NT2/D1 (cell line): ENCODE data around the gene PEAK3.

ENCODE experiments used
- DNase-seq: peaks from one replicate; pipeline ENCODE4 v3.0.0-alpha.2; 2011; ENCODE audit warnings: low read depth, low spot score
- H3K27me3 ChIP-seq: 2 replicates; pipeline ENCODE4 v1.6.0; 2011; ENCODE audit warnings: mild to moderate bottlenecking; ENCODE audit not compliant: insufficient read length, insufficient read depth
- H3K36me3 ChIP-seq: 2 replicates; pipeline ENCODE4 v1.6.1; 2011; ENCODE audit warnings: mild to moderate bottlenecking, low read length, mixed read lengths; ENCODE audit not compliant: insufficient read depth, insufficient read length
- H3K4me1 ChIP-seq: 2 replicates; pipeline ENCODE4 v1.5.1; 2011; ENCODE audit not compliant: insufficient read depth, insufficient read length
- H3K4me3 ChIP-seq: 2 replicates; pipeline ENCODE4 v1.5.1; 2011; ENCODE audit warnings: low read depth; ENCODE audit not compliant: insufficient read length
- H3K9ac ChIP-seq: 2 replicates; pipeline ENCODE4 v1.6.0; 2011; ENCODE audit warnings: low read depth; ENCODE audit not compliant: insufficient read length
- H3K9me3 ChIP-seq: 2 replicates; pipeline ENCODE4 v1.5.1; 2011; ENCODE audit warnings: mild to moderate bottlenecking, low read length; ENCODE audit not compliant: insufficient read depth
- SUZ12 ChIP-seq: IDR thresholded peaks from 2 replicates; pipeline ENCODE4 v1.6.1; 2011; ENCODE audit not compliant: insufficient read length, insufficient read depth; ENCODE audit errors: extremely low read depth
- YY1 ChIP-seq: IDR thresholded peaks from 2 replicates; pipeline ENCODE4 v1.6.1; 2011; ENCODE audit not compliant: insufficient read length, insufficient read depth
- ZNF274 ChIP-seq: IDR thresholded peaks from 2 replicates; pipeline ENCODE4 v1.6.1; 2011; ENCODE audit warnings: mild to moderate bottlenecking, low read depth, low read length

PEAK3 gene

DNA sequence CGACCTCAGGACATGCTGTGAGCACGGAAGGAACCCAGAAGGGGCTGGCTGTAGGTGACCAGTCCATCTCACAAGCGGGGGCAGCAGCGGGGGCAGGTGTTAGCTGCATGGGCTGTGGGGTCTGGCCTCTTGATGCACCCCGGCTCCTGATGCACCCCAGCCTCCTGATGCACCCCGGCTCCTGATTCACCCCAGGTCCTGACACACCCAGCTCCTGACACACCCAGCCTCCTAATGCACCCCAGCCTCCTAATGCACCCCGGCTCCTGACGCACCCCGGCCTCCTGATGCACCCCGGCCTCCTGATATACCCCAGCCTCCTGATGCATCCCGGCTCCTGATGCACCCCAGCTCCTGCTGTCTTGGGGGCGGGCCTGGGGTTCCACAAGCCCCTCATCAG is 39.0 kb upstream of the PEAK3 start:
- H3K9me3 ChIP-seq = no peaks in the 10 kb centered on the region
- TF ChIP-seq ZNF274 = no peak
- TF ChIP-seq SUZ12 = no peak
- no peak for TF ChIP-seq YY1
- no peak for DNase-seq
- no peaks in the 10 kb centered on the region for H3K27me3 ChIP-seq
- H3K36me3 ChIP-seq = peaks cover 50% of the 10 kb centered on the region
- H3K9ac ChIP-seq = no peak overlapping the region
- H3K4me1 ChIP-seq = peaks cover 16% of the 10 kb centered on the region
- H3K4me3 ChIP-seq = no peak overlapping the region

DNA sequence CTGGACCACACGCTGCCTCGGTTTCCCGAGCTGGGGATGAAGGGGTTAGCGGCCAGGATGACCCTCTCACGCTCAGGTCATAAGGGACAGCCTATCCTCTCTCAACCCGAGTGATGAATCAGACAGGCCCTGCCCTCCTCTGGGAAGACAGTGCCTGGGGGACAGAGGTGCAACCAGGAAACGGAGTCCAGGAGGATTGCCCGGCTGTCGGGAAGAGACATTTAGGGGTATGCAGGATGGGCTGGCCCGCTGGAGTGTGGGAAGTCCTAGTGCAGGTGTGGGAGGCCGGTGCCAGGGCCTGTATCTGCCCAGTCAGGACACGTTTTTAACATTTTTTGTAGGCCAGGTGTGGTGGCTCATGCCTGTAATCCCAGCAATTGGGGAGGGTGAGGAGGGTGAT is 38.1 kb upstream of the PEAK3 start:
- DNase-seq = no peak
- Histone ChIP-seq H3K9ac (no peak overlapping the region), H3K4me1 (peaks cover 13% of the 10 kb centered on the region), H3K9me3 (peaks cover 6% of the 10 kb centered on the region), H3K36me3 (peaks cover 41% of the 10 kb centered on the region), H3K27me3 (no peaks in the 10 kb centered on the region), H3K4me3 (no peak overlapping the region)
- no peak for TF ChIP-seq ZNF274
- no peak for TF ChIP-seq YY1

DNA sequence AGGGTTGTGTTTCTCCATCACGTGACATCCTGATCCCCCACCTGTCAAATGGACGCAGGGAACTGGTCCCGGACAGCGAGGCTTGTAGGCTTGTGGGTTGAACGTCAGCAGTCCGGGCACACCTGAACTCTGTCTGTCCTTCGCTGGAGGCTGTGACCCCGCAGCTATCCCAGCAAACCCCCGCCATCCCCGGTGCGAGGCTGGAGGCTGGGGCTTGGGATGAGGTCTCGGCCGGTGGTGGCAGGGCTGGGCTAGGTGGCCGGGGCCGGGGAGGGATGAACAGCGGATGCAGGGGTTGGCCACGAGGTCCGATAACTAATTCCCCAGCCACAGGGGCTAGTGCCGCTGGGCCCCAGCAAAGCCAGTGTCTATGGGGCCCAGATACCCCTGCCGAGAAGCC is 37.6 kb upstream of the PEAK3 start:
- TF ChIP-seq ZNF274 (no peak), YY1 (no peak), SUZ12 (no peak)
- Histone ChIP-seq H3K4me1 (peaks cover 13% of the 10 kb centered on the region), H3K36me3 (peaks cover 36% of the 10 kb centered on the region), H3K4me3 (no peak overlapping the region), H3K9ac (peak overlapping the region; percentile 21), H3K9me3 (peaks cover 11% of the 10 kb centered on the region), H3K27me3 (no peaks in the 10 kb centered on the region)
- DNase-seq = no peak

DNA sequence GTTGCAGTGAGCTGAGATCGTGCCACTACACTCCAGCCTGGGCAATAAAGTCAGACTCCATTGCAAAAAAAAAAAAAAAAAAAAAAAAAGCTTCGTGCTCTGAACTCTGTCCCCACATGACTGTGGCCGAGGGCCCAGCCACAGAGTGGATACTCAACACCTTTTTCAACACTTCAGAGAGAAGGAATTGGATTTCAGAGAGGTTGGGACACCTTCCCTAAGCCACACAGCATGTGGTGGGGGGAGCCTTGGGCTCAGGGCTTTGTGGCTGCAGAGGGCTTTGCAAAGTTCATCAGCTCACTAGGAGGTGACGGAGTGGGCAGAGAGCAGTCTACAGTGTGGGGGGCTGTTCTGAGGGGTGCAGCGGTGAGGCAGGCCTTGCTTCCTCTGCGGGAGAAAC is 36.9 kb upstream of the PEAK3 start:
- Histone ChIP-seq H3K9ac (no peak overlapping the region), H3K36me3 (peaks cover 30% of the 10 kb centered on the region), H3K9me3 (peaks cover 17% of the 10 kb centered on the region), H3K27me3 (no peaks in the 10 kb centered on the region), H3K4me1 (peaks cover 13% of the 10 kb centered on the region), H3K4me3 (no peak overlapping the region)
- no peak for DNase-seq
- no peak for TF ChIP-seq ZNF274
- TF ChIP-seq YY1 = no peak
- TF ChIP-seq SUZ12 = no peak

DNA sequence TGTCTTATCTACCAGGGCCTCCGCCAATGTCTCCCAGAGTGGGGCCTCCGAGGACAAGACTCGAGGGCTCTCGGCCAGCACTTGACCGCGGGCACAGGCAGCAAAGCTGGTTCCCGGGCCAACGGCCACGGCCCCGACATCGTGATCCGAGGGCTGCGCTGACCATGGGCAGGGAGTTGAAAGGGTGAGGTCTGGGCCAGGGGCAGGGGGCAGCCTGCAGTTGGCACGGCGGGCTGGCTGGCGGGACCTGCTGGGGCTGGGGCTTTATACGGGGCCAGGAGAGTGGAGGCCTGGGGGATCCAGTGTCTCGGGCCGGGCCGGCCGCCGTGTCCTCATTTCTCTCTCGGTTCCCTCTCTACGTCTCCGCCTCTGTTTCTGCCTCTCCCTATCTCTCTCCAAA is 35.8 kb upstream of the PEAK3 start:
- TF ChIP-seq YY1 (no peak), SUZ12 (no peak), ZNF274 (no peak)
- Histone ChIP-seq H3K36me3 (peaks cover 21% of the 10 kb centered on the region), H3K4me1 (peaks cover 13% of the 10 kb centered on the region), H3K9ac (no peak overlapping the region), H3K27me3 (no peaks in the 10 kb centered on the region), H3K4me3 (no peak overlapping the region), H3K9me3 (peaks cover 17% of the 10 kb centered on the region)
- no peak for DNase-seq

DNA sequence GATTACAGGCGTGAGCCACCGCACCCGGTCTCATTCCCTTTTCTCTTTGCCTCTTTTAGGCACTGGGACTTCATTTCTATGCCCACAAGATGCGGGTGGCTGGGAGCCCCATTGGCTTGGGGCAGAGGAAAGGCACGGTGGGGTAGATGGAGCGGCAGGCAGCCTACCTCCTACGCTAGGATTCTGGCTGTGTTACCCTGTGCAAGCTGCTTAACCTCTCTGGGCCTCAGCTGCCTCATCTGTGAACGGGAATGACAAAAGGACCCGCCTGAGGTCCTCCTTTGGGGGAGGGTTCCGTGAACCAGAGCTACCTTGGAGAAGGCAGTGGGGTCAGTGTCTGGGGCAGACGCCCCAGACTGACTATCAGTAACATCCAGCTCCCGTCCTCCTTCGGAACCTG is 35.3 kb upstream of the PEAK3 start:
- TF ChIP-seq ZNF274 = no peak
- TF ChIP-seq YY1 = no peak
- TF ChIP-seq SUZ12 = no peak
- H3K4me1 ChIP-seq = peaks cover 13% of the 10 kb centered on the region
- H3K9me3 ChIP-seq = peaks cover 17% of the 10 kb centered on the region
- H3K27me3 ChIP-seq = no peaks in the 10 kb centered on the region
- H3K4me3 ChIP-seq = no peak overlapping the region
- no peak for DNase-seq
- H3K9ac ChIP-seq = no peak overlapping the region
- H3K36me3 ChIP-seq = peaks cover 16% of the 10 kb centered on the region

DNA sequence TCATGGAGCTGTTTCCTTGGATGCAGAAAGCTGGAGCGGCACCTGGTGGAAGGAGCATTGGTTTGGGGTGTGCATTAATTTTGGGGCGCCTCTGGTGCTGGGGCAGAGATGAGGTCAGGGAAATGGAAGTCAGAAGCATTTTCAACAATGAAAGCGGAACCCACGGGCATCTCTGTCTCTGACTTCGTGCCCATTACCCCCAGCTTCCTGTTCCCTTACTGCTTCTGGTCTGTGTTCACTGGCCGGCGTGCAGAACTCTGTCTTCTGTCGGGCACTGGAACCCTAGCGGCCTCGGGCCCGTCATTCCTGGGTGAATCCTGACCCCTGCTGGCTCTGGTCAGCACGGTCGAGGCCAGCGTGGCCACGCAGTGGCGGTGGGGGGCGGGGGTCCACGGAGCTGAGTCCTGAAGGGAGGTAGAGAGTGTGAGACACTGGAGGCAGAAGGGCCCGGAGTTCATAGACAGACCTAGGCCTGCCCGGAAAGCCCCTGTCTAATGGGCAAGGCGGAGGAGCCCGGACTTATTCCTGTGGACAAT is 33.9 kb upstream of the PEAK3 start:
- TF ChIP-seq SUZ12 (no peak), YY1 (no peak), ZNF274 (no peak)
- H3K36me3 ChIP-seq = peaks cover 4% of the 10 kb centered on the region
- H3K27me3 ChIP-seq = no peaks in the 10 kb centered on the region
- no peak overlapping the region for H3K9ac ChIP-seq
- DNase-seq = peak; percentile 39
- H3K4me3 ChIP-seq = no peak overlapping the region
- H3K9me3 ChIP-seq = peaks cover 17% of the 10 kb centered on the region
- peaks cover 13% of the 10 kb centered on the region for H3K4me1 ChIP-seq
